ENCODE measurements around the gene PTMA. TPM values are rescaled to one million over a fixed set of nuclear protein-coding genes. Genes with fewer than 3 reads are reported as not detected.

Gene PTMA
- total RNA-seq, 1 donor from 2014 or later = 977 TPM

DNA sequence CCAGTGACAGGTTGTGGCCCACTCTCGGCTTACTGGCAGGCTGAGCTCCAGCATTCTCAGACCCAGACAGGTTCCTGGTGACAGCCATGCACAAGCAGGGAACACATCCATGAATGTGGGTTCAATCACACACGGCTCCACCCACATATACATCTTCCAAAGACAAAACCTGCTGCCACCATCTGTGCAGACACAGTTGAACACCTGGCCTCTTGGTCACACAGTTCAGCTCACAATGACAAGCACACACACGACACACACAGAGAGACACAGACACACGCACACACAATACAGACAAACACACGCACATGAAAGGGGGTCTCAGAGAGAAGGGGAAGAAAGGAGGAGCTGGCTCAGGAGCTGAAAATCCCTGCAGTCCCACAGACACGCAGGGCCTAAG lies 32.1 kb upstream of the PTMA start:
- DNase-seq (ENCODE audit: low read depth in 2 of 2) = no peak

DNA sequence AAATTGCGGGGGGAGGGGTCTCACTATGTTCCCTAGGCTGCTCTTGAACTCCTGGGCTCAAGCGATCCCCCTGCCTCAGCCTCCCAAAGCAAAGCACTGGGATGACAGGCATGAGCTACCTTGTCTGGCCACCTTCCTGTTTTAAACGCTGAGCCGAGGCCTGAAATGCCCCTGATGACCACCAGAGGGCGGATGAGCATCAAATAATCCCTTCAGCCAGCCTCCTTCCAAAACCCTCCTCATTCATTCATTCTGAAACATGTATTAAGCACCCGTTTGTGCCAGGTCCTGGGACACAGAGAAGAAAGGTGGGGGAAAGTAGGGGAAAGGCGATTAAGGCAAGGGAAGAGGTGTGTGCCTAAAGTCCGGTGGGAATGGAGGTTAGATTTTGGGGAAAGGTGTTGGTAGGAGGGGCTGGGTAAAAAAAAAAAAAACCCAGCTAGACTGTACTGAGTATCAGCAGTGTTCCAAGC lies 30.7 kb upstream of the PTMA start:
- DNase-seq (ENCODE audit: low read depth in 2 of 2) = peak; percentile 77 to 86

DNA sequence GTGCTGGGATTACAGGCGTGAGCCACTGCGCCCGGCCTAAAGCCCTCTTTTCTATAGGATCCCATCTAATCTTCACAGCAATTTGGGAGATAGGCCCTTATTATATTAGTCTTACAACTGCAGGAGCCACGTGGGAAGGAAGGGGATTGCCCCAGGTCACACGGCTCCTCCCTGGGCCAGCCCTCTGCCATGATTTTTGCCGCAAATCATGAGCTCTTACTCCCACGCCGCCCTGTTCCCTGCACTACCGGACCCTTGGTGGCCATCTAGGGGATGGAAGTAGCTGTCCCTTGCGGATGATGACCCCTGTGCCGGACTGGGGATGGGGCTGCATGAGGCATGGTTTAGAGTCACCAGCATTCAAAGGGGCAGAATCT lies 28.4 kb upstream of the PTMA start:
- no peak for DNase-seq (ENCODE audit: low read depth in 2 of 2)

DNA sequence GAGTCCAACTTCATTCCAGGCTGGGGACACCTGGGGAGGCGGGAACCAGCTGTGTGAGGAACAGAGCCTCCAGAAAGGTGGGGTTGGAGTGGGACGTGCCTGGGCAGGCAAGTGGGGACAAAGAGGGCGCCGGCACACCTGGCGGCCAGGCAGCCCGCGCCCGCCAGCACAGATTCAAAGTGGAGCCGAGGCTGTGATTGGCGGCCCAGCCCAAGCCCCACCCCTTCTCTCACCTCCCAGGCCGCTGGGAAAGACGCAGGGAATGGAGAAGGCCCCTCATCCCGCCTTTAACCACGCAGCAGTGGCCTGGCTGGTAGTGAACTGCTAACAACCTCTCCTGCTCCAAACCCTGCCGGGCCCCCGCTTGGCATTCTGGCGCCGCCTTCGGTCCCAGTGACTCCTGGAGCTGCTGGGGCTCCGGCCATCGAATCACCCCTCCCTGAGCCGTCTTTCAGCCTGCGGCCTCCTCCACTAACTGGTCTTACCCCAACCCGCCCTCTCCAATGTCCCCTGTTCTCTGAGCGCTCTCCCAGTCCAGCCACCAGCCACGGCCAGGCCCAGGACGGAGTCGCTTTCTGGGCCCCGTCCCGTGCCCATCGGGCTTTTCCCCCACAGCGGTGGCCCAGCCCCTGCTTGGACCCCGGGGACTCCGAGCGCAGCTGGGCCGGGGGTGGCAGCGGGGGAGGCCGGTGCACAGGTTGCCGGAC lies 27.9 kb upstream of the PTMA start:
- DNase-seq (ENCODE audit: low read depth in 2 of 2) = no peak

DNA sequence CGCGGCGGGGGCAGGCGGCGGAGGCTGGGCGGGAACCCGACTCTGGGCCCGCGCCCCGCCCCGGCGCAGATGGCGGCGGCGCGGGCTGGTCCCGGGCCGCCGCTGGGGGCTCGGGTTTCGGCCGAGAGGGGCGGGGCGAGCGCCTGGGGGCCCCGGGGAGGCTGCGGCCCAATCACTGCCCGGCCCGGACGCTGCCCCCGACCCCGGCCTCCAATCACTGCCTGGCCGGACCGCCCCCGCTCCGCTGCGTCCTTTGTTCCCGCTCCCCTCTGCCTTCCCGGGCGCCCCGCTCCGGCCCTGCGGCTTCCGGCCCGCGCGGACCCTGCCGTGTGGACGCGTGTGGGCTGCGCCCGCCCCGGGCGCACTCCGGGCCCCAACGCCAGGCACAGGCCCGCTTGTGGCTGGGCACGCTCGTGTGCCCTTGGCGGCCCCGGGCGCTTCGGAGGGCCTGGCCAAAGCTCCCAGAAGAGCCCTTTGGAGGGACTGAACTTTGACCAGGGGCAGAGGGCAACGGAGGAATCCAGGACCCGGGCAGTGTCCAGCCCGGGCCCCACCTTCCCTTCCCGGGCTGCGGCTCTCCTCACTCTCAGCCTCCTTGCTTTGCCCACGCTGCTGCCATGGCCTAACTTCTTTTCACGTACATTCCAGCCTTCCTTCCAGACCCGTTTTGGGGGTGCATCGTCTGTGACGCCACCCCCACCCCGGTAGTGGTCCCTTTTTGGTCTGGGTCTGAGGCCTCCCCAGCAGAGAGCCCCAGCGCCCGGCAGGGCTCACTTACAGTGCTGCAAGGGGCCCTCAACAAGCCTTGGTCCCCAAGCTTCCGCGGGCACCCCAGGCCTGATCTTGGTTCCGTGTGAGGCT lies 27.1 kb upstream of the PTMA start:
- DNase-seq (ENCODE audit: low read depth in 2 of 2) = peak in 1 of 2 donors; percentile 80

DNA sequence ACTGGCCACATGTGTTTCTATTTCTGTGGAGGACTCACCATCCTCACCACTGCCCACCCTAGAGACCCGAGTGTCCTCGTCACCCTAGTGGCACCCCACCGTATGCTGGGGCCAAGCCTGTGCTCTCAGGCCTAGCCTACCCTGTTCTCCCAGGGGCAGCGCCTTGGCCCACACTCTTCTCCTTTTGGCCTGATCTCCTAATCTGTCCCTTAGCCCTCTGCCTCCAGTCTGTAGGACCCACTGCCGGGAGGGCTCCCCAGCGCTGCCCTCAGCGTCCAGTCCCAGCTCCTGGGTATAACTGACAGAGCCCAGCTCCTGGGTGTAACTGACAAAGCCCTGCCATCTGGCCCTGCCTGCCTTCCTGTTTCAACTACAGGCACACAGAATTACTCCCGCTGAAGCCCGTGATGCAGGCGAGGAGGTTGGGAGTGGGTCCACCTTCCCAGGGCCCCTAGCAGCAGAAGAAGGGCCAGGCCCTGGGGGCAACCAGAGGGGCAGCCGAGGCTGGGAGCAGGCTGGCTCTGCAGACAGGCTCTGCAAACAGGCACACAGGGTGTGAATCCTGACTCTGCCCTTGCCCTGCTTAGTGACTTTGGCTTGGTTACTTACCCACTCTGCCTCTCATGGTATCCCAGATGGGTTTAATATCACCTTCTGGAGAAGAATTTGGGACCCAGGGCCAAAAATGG lies 25.6 kb upstream of the PTMA start:
- no peak for DNase-seq (ENCODE audit: low read depth in 2 of 2)

DNA sequence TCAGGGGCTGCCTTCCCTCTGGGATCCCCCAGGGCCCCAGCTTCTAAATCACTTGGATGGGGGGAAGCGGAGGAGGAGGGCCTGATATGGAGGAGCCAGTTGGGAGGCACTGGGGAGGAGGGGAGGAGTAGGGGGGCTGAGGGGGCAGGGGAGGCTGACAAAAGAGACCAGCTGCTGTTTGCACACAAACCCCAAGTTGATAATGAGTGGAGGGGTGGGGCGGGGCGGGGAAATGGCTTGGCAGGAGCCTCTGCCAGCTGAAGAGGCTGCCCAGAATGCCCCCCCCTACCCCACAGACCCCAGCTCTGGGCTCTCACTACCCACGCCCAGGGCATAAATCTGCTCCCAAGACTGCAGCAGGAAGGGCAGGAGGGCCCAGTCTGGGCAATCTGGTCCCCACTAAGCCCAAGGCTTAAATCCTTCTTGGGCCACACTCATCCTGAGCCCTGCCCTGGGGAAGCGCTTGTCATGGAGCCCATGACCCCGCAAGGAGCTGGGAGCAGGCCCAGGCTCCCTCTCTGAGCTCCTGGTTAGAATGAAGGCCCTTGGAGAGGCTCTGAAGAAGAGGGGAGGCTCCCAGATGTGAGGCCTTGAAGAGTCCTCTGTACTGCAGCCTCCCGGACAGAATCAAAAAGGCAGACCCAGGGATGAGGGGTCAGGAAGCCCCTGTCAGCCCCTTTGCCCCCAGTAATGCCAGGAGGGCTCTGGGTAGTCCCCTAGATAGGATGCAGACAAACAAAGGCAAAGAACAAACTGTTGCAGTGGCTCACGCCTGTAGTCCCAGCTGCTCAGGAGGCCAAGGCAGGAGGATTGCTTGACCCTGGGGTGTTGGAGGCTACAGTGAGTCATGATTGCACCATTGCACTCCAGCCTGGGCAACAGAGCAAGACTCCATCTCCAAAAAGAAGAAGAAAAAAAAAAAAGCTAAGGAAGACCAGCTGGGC lies 24.8 kb upstream of the PTMA start:
- DNase-seq (ENCODE audit: low read depth in 2 of 2) = no peak

DNA sequence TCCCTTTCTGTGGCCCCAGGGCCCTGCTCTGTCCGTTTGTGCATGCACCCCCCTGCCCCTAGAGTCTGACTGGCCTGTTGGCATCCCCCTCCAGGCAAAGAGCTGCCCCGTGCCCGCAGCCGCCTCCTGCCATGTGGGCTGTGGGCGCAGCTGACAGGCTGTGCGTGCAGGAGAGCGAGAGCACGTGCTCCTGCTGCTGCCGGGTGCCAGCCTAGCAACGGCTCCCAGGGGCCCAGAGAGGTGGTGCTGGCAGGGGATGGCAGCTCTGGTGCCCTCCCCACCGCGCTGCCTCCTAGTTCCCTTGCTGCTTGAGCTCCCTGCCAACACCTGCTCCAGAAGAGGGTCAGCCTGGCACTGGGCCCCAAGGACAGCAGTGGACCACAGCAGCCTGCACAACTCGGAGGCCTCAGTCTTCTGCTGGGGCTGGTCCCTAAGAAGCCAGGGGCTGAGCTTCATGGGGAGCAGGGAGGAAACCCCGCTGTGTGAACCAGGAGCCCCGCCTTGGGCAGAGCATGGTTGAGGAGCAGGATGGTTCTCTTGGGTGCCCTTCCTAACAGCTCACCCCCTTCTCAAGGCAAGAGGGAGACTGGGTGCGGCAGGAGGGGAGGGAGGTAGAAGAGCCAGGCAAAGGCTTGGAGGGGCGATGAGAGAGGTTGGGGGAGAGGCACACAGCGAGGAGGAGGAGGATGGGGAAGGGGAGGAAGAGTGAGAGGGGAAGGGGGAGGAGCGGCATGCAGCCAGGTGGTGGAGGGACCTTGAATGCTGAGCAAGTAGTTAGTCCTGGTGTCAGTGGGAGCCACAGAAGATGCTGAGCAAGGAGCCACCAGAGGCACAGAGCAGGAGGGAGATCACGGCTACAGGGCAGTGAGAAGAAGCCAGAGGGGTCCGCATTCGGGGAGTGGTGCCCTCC lies 23.8 kb upstream of the PTMA start:
- DNase-seq (ENCODE audit: low read depth in 2 of 2) = no peak

DNA sequence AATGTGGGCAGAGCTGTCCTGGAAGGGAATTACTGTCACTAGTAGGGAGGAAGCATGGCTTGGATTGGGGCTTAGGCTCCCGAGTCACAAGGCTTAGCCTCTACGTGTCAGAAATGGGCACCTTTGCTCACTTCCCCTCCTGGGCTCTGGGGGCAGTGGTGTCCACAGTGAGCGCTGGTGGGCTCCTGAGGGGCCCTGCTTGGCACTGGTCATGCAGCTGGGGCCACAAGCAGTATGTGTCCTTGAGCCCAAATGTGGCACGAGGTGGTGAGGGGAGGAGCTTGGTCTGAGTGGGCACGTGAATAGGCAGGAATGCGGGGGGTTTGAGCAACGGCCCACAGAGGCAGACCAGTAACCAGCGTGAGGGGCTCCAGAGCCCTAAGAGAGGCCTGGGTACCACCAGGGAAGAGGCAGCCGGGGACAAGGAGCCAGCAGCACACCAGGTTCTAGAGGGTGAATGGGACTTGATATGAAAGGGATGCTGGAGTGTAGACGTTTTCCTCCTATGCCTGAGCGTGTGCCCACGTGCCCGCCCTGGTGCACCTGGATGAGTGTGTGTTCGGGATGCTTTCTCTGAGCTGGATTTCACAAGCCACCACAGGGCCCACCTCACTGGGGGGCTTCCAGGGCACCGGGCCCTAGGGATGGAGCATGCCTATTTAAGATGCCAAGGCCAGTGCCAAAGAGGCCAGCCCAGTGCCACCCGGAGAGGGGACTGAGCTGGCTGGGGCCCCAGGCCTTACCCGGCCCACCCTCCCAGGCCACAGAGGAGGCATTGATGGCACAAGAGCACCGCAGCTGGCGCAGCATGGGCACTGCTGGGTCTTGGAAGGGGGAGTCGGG lies 22.8 kb upstream of the PTMA start:
- DNase-seq (ENCODE audit: low read depth in 2 of 2) = no peak

DNA sequence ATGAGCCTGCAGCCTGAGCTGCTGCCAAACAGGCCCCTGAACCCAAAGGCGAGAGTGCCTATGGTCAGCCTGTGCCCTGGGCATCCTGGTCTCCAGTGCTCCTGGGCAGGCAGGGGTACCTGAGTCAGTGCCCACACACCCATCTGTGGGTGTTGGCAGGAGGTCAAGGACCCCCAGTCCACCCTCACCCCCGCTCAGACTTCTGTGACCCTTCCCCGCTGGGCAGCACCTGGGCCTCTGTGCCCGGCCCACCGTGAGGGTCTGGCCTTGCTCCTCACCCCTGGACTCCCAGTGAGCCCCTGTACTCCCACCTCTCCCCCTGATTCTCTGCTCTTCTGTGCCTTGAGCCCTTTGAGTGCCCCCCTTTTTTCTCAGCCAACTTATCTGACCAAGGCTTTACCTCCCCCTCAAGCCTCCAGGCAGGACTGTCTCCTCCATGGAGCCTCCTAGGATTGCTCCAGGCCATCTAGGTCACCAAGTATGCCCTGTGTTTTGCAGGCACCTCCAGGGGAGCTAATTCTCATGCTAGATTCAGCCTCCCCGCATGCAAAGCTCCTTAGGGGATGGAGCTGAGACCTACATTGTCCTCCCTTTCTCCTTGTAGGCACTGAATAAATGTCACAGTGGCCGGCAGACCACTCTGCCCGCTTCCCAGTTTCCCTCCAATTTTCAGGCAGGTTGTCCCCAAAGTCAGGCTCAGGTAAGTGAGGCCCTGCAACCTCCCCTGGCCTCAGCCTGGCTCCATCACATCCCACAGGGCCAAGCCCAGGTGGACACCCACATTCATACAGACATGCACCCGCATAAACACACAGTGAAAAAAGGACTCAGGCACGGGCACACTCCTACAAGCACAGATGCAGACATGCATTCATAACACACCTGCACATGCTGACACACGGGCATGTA lies 21.9 kb upstream of the PTMA start:
- DNase-seq (ENCODE audit: low read depth in 2 of 2) = no peak

DNA sequence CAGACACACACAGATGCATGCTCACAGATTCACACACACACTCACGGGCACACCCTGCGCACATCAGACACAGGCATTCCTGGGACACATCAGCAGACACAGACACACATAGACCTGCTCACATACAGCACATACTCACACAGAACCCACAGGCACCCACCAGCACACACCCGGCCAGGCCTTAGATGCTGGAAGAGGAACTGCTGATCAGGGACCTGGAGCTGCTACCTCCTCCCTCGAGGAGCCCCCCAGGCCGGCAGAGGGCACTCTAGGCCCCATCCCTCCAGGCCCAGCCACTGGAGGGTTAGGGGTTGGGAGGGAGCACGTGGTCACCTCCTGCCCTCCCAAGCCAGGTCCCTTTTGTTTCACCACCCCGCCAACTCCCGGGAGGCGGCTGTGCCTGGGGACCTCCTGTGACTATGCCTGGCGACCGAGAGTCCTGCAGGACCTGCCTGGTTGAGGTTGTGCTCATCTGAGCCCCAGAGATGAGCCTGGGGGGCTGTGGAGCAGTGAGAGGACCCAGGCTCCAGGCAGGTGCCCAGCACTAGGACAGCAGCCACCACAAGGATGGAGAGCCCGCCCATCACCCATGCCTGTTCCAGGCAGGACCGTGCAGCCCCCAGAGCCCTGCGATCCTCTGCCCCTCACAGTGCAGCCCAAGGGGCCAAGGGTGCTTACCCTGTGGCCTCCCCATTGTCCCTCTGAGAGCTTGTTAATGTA lies 21.0 kb upstream of the PTMA start:
- peak in 1 of 2 donors; percentile 54 for DNase-seq (ENCODE audit: low read depth in 2 of 2)

DNA sequence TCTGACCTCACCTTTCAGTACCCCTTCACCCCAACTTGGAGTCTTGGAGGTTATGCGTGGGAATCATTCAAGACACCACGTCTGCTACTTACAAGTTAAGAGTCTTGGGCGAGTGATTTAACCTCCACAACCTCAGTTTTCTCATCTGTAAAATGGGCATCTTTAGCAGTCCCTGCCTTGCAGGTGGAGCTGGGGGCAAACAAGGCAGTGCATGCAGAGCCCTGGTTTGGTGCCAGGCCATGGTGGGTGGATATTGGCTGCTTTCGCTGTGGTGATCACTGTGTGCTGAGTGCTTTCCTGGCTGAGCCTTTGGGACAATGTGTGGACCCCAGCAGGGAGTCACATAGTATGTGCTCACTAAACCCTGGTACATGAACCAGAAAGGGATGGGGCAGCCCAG lies 20.4 kb upstream of the PTMA start:
- no peak for DNase-seq (ENCODE audit: low read depth in 2 of 2)

DNA sequence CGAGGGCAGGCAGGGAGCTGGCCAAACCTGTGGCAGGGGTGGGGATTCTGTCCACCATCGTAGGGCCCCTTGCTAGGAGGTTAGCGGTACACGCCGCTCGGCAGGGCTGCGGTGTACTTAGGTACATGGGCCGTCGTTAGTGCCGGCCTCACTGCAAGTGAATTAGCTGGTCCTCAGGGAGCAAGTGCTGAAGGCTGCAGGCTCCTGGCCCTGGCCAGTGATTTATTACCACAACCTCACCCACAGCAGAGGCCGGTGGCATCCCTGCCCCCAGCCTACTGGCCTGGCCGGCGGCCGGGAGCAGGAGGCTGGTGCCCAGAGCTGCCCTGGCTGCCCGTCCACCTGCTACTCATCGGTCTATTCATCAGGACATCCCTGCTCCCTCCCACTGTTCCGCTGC lies 19.6 kb upstream of the PTMA start:
- DNase-seq (ENCODE audit: low read depth in 2 of 2) = no peak

DNA sequence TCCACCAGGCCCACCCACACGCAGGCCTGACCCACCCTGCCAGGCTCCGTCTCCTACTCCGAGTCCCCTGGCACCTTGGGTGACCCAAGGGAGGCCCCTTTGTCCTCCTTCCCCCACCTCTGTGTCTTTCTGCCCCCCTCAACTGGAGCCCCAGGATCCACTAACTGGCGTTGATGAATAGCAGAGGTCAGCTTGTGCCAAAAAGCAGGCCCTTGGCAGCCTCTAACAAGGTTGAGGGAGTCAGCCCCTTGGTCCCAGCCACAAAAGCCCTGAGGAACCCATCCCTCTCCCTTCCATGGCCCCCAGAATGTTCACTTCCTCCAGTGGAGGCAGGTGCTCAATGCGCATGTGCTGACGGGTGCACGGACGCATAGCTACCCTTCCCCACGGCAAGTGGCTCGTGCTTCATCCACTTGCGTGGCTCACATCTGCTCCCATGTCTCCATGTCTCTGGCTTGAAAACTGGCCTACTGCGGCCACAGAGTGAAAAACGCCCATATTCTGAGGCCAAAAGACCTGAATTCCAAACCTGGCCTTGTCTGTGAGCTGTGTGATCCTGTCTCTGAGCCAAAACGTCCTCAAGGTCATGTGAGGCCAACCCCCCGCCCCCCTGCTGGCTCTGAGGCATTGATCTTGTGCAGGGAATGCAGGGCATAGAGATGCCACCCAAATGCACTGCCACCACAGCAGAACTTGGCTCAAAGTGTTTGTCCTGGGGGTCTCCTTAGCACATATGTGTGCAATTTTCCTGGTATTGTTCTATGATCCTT lies 19.0 kb upstream of the PTMA start:
- DNase-seq (ENCODE audit: low read depth in 2 of 2) = no peak

DNA sequence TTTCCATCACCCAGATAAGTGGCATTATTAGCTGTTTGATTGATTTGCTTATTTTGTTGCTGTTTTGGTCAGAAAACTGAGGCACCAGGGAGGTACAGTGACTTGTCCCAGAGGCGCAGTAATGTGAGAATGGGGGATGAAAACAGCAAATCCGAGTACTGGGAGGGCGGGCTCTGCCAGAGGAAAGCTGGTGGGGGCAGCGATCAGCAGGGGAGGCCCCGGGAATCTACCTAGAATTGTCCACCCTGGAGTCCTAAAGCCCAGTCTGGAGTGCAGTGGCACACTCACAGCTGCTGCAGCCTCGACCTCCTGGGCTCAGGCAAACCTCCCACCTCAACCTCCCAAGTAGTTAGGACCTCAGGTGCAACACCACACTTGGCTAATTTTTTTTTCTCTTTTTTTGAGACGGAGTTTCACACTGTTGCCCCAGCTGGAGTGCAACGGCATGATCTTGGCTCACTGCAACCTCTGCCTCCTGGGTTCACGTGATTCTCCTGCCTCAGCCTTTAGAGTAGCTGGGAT lies 17.0 kb upstream of the PTMA start:
- DNase-seq (ENCODE audit: low read depth in 2 of 2) = no peak

DNA sequence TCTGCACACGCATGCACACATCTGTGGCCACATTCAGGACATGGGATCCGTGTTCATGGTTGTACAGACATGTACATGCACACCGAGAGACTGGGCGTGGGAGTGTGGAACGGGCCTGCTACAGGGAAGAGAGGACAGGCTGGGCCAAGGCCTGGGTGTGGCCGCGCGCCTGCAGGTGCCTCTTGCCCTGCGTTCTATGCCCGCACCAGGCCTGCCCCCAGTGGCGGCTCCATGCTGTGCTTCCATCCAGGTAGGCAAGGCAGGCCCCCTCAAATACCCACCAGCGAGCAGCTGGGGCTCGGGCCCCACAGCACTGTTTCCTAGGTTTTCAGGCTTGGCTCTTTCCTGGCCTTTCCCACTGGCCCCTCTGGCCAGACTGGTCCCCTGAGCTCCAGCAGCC lies 15.5 kb upstream of the PTMA start:
- no peak for DNase-seq (ENCODE audit: low read depth in 2 of 2)
